ENCODE results near the gene UBE2E2.

The UBE2E2 gene

DNA sequence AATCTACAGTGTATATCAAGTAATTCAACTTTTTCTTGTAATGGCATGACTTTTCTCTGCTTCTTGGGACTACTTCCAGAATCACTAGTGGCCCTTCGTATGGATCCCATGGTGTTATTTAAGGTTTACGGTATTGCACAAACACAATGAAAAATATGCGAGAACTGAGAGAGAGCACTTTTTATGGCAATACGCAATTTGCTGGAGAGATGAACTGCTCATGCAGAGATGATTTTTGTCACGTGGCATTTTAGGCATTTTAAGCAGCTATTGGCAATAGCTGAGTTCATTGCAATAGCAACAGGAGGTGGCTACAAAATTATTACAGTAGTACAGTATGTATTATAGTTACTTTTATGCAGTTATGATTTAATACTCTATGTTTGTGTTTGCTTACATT, 294.0 kb downstream of the UBE2E2 start:
- H4K20me1 ChIP-seq (ENCODE audit: control insufficient read depth, insufficient read depth, low read depth, low read length): no peaks in the 10 kb centered on the region
- no peaks in the 10 kb centered on the region for H3K9me2 ChIP-seq (replicated peaks; ENCODE audit: control insufficient read depth, low read length)
- no peaks in the 10 kb centered on the region for H3F3A ChIP-seq (ENCODE audit: control insufficient read depth, insufficient read depth)
- H3K4me2 ChIP-seq (ENCODE audit: low read length): no peak overlapping the region
- H3K27me3 ChIP-seq (ENCODE audit: control insufficient read depth, low read length): no peaks in the 10 kb centered on the region
- H3K36me3 ChIP-seq (ENCODE audit: control insufficient read depth, low read length): no peaks in the 10 kb centered on the region
- H3K27ac ChIP-seq (ENCODE audit: low read depth, low read length): no peak overlapping the region
- H3K79me2 ChIP-seq (ENCODE audit: control insufficient read depth, low read length): no peaks in the 10 kb centered on the region
- no peaks in the 10 kb centered on the region for H3K9me3 ChIP-seq (ENCODE audit: control insufficient read depth, insufficient read depth, low read length)
- no peak for TF ChIP-seq EZH2phosphoT487 (IDR thresholded peaks at IDR 0.05; ENCODE audit: borderline replicate concordance, low read length)
- TF ChIP-seq, protein P1, sequence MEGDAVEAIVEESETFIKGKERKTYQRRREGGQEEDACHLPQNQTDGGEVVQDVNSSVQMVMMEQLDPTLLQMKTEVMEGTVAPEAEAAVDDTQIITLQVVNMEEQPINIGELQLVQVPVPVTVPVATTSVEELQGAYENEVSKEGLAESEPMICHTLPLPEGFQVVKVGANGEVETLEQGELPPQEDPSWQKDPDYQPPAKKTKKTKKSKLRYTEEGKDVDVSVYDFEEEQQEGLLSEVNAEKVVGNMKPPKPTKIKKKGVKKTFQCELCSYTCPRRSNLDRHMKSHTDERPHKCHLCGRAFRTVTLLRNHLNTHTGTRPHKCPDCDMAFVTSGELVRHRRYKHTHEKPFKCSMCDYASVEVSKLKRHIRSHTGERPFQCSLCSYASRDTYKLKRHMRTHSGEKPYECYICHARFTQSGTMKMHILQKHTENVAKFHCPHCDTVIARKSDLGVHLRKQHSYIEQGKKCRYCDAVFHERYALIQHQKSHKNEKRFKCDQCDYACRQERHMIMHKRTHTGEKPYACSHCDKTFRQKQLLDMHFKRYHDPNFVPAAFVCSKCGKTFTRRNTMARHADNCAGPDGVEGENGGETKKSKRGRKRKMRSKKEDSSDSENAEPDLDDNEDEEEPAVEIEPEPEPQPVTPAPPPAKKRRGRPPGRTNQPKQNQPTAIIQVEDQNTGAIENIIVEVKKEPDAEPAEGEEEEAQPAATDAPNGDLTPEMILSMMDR (IDR thresholded peaks at IDR 0.05; ENCODE audit: low read depth, low read length, poor library complexity, severe bottlenecking): no peak
- H3K4me3 ChIP-seq (ENCODE audit: low read length): no peak overlapping the region
- no peaks in the 10 kb centered on the region for H3K4me1 ChIP-seq (ENCODE audit: control insufficient read depth, low read length)

DNA sequence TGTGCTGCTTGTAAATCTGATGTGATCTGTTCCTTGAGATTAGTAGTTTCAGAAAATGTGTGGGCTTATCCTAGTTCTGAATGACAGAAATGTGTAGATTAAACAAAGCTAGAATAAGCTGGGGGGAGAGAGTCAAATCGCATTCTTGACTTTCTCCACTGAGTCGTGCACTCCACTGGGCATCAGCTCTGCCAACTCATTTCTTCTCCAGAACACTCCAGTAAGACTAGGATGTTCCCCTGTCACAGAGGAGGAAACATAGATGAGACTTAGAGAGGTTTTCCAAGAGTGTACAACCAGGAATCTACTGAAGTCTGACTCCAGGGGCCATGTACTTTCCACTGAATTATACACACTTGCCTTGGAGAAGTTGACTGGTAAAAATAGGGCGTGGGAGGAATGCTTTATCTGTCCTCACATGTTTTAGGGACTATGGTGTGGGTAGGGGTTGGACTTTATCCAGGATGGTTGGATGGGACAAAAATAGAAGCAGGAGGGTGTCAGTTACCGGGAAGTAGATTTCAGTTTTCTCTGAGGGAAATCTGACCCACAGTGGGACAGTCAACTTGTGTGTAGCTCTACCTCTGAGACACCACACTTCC, 298.2 kb downstream of the UBE2E2 start:
- Histone ChIP-seq H3K4me3 (ENCODE audit: low read length) (no peak overlapping the region), H3K36me3 (ENCODE audit: control insufficient read depth, low read length) (no peaks in the 10 kb centered on the region), H4K20me1 (ENCODE audit: control insufficient read depth, insufficient read depth, low read depth, low read length) (no peaks in the 10 kb centered on the region), H3K9me3 (ENCODE audit: control insufficient read depth, insufficient read depth, low read length) (no peaks in the 10 kb centered on the region), H3K9me2 (replicated peaks; ENCODE audit: control insufficient read depth, low read length) (no peaks in the 10 kb centered on the region), H3K79me2 (ENCODE audit: control insufficient read depth, low read length) (no peaks in the 10 kb centered on the region), H3F3A (ENCODE audit: control insufficient read depth, insufficient read depth) (no peaks in the 10 kb centered on the region), H3K4me1 (ENCODE audit: control insufficient read depth, low read length) (no peaks in the 10 kb centered on the region), H3K27me3 (ENCODE audit: control insufficient read depth, low read length) (no peaks in the 10 kb centered on the region), H3K27ac (ENCODE audit: low read depth, low read length) (no peak overlapping the region), H3K4me2 (ENCODE audit: low read length) (no peak overlapping the region)
- TF ChIP-seq, protein P1 (IDR thresholded peaks at IDR 0.05; ENCODE audit: low read depth, low read length, poor library complexity, severe bottlenecking): no peak
- TF ChIP-seq EZH2phosphoT487 (IDR thresholded peaks at IDR 0.05; ENCODE audit: borderline replicate concordance, low read length): no peak

DNA sequence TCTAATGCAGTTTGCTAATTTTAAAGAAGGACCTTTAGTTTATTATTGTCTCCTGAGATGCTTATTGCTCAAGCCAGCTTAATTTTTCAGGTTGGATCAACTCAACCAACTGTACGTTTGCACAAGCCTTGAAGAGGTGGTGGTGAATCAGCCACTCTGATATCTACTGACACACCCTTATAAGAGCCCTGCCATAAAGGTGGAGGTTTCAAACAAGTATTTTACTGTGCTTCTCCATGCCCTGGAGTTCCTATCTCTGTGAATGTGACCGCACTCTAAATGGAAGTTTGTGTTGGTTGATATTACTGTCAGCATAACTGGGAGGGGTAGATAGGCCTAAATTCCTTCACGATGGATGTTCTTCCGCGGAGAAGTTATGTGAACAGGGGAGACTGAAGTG, 305.3 kb downstream of the UBE2E2 start:
- H3F3A ChIP-seq (ENCODE audit: control insufficient read depth, insufficient read depth): no peaks in the 10 kb centered on the region
- no peaks in the 10 kb centered on the region for H3K4me1 ChIP-seq (ENCODE audit: control insufficient read depth, low read length)
- TF ChIP-seq EZH2phosphoT487 (IDR thresholded peaks at IDR 0.05; ENCODE audit: borderline replicate concordance, low read length): no peak
- TF ChIP-seq, protein P1 (IDR thresholded peaks at IDR 0.05; ENCODE audit: low read depth, low read length, poor library complexity, severe bottlenecking): no peak
- H3K27me3 ChIP-seq (ENCODE audit: control insufficient read depth, low read length): no peaks in the 10 kb centered on the region
- no peaks in the 10 kb centered on the region for H3K36me3 ChIP-seq (ENCODE audit: control insufficient read depth, low read length)
- no peaks in the 10 kb centered on the region; the same call in 1 of the 2 replicates for H3K9me2 ChIP-seq (replicated peaks; ENCODE audit: control insufficient read depth, low read length)
- no peaks in the 10 kb centered on the region for H3K79me2 ChIP-seq (ENCODE audit: control insufficient read depth, low read length)
- no peaks in the 10 kb centered on the region for H4K20me1 ChIP-seq (ENCODE audit: control insufficient read depth, insufficient read depth, low read depth, low read length)
- H3K27ac ChIP-seq (ENCODE audit: low read depth, low read length): no peak overlapping the region
- H3K9me3 ChIP-seq (ENCODE audit: control insufficient read depth, insufficient read depth, low read length): no peaks in the 10 kb centered on the region
- H3K4me3 ChIP-seq (ENCODE audit: low read length): no peak overlapping the region
- no peak overlapping the region for H3K4me2 ChIP-seq (ENCODE audit: low read length)
